Astrocyte (in vitro differentiated cells and primary cell): ENCODE results near the gene SPAG9. TPM values are rescaled to one million over a fixed set of nuclear protein-coding genes. Genes with fewer than 3 reads are reported as not detected.
A peak's percentile ranks its signal among the peaks of the same experiment; 100 is the strongest.

Experiments
- DNase-seq: peaks from one replicate; pipeline ENCODE4 v3.0.0-alpha.2; 2010; ENCODE audit warnings: low read depth
- FAIRE-seq: peaks from 2 replicates; lab custom pipeline; 2011; peaks lifted over from hg19 to GRCh38; lab: Jason Lieb, UNC
- H2AFZ ChIP-seq: 2 replicates; pipeline ENCODE4 v1.6.0; 2012; ENCODE audit warnings: low read depth, low read length, inconsistent platforms
- H3K27ac ChIP-seq: 2 replicates; pipeline ENCODE4 v1.5.1; 2011; ENCODE audit warnings: low read depth, low read length, inconsistent platforms
- H3K27me3 ChIP-seq: 2 replicates; pipeline ENCODE4 v1.6.0; 2011; ENCODE audit warnings: low read length, inconsistent platforms; ENCODE audit not compliant: insufficient read depth
- H3K36me3 ChIP-seq: 2 replicates; pipeline ENCODE4 v1.5.1; 2011; ENCODE audit warnings: low read length, inconsistent platforms; ENCODE audit not compliant: insufficient read depth
- H3K4me1 ChIP-seq: 2 replicates; pipeline ENCODE4 v1.5.1; 2011; ENCODE audit warnings: low read length, inconsistent platforms; ENCODE audit not compliant: insufficient read depth
- H3K4me2 ChIP-seq: 2 replicates; pipeline ENCODE4 v1.6.0; 2012; ENCODE audit warnings: low read length, inconsistent platforms
- H3K4me3 ChIP-seq: 2 replicates; pipeline ENCODE4 v1.5.1; 2011; ENCODE audit warnings: low read depth, mild to moderate bottlenecking, low read length, inconsistent platforms; ENCODE audit not compliant: insufficient read depth
- H3K79me2 ChIP-seq: 2 replicates; pipeline ENCODE4 v1.6.0; 2012; ENCODE audit warnings: mild to moderate bottlenecking, low read length, inconsistent platforms; ENCODE audit not compliant: insufficient read depth
- H3K9ac ChIP-seq: 2 replicates; pipeline ENCODE4 v1.6.0; 2012; ENCODE audit warnings: mild to moderate bottlenecking, low read length, inconsistent platforms
- H3K9me3 ChIP-seq: 2 replicates; pipeline ENCODE4 v1.5.1; 2012; ENCODE audit warnings: low read depth, mild to moderate bottlenecking, low read length, inconsistent platforms; ENCODE audit not compliant: insufficient read depth
- H4K20me1 ChIP-seq: 2 replicates; pipeline ENCODE4 v1.6.0; 2012; ENCODE audit warnings: low read length, inconsistent platforms; ENCODE audit not compliant: insufficient read depth
- H3K27ac Mint-ChIP-seq: one replicate; pipeline ENCODE4 v1.8.0; 2021; ENCODE audit warnings: mild to moderate bottlenecking, mixed read lengths; ENCODE audit not compliant: unreplicated experiment
- H3K27me3 Mint-ChIP-seq: one replicate; pipeline ENCODE4 v1.8.0; 2021; ENCODE audit warnings: low read depth, mixed read lengths; ENCODE audit not compliant: unreplicated experiment
- H3K36me3 Mint-ChIP-seq: one replicate; pipeline ENCODE4 v1.8.0; 2021; ENCODE audit warnings: low read depth, mixed read lengths; ENCODE audit not compliant: unreplicated experiment
- H3K4me1 Mint-ChIP-seq: one replicate; pipeline ENCODE4 v1.8.0; 2021; ENCODE audit warnings: low read depth, mixed read lengths; ENCODE audit not compliant: unreplicated experiment
- H3K4me3 Mint-ChIP-seq: one replicate; pipeline ENCODE4 v1.8.0; 2021; ENCODE audit warnings: mild to moderate bottlenecking, moderate library complexity, mixed read lengths; ENCODE audit not compliant: unreplicated experiment
- H3K9me3 Mint-ChIP-seq: one replicate; pipeline ENCODE4 v1.8.0; 2021; ENCODE audit warnings: mild to moderate bottlenecking, mixed read lengths; ENCODE audit not compliant: unreplicated experiment
- CTCF ChIP-seq: IDR thresholded peaks from 2 replicates; pipeline ENCODE4 v1.5.1; 2011; ENCODE audit warnings: low read depth, mild to moderate bottlenecking, inconsistent platforms, low read length, moderate library complexity; ENCODE audit not compliant: insufficient read depth
- EZH2 ChIP-seq: IDR thresholded peaks from 2 replicates; pipeline ENCODE4 v1.6.1; 2012; ENCODE audit warnings: mild to moderate bottlenecking, low read length, inconsistent platforms; ENCODE audit not compliant: insufficient read depth
- total RNA-seq: library from RNA; stranded (reverse); gene quantifications from 2 replicates; pipeline ENCODE4 v1.2.1, GENCODE V29; 2021

Gene SPAG9
- total RNA-seq, 1 donor from 2014 or later, result 102 TPM

- H3K27ac Mint-ChIP-seq, result peak overlapping the region; percentile 77
- no peaks in the 10 kb centered on the region for H3K27me3 Mint-ChIP-seq
- Histone ChIP-seq H3K27ac (no peak overlapping the region), H3K36me3 (peaks cover 5% of the 10 kb centered on the region), H3K79me2 (peaks cover 57% of the 10 kb centered on the region), H4K20me1 (peaks cover 24% of the 10 kb centered on the region), H3K4me1 (no peaks in the 10 kb centered on the region), H3K27me3 (no peaks in the 10 kb centered on the region), H2AFZ (no peak overlapping the region), H3K9ac (no peak overlapping the region), H3K9me3 (no peaks in the 10 kb centered on the region), H3K4me3 (no peak overlapping the region), H3K4me2 (no peak overlapping the region)
- TF ChIP-seq CTCF (no peak), EZH2 (no peak)
- no peaks in the 10 kb centered on the region for H3K9me3 Mint-ChIP-seq
- peaks cover 4% of the 10 kb centered on the region for H3K4me1 Mint-ChIP-seq
- no peak for DNase-seq
- FAIRE-seq, result no peak
- H3K4me3 Mint-ChIP-seq, result no peak overlapping the region
- peaks cover 8% of the 10 kb centered on the region for H3K36me3 Mint-ChIP-seq
Measured at GRCh38 chr17:51078009-51078592, 42.6 kb downstream of the SPAG9 start.

- Histone ChIP-seq H3K36me3 (peaks cover 5% of the 10 kb centered on the region), H3K27me3 (no peaks in the 10 kb centered on the region), H3K27ac (no peak overlapping the region), H3K9me3 (no peaks in the 10 kb centered on the region), H3K9ac (no peak overlapping the region), H2AFZ (no peak overlapping the region), H3K4me3 (no peak overlapping the region), H4K20me1 (peaks cover 22% of the 10 kb centered on the region), H3K4me1 (no peaks in the 10 kb centered on the region), H3K79me2 (peaks cover 54% of the 10 kb centered on the region), H3K4me2 (no peak overlapping the region)
- TF ChIP-seq EZH2, result no peak
- no peak for TF ChIP-seq CTCF
- H3K4me1 Mint-ChIP-seq, result peaks cover 4% of the 10 kb centered on the region
- H3K27ac Mint-ChIP-seq, result no peak overlapping the region
- H3K9me3 Mint-ChIP-seq, result no peaks in the 10 kb centered on the region
- no peaks in the 10 kb centered on the region for H3K27me3 Mint-ChIP-seq
- no peak for FAIRE-seq
- peaks cover 8% of the 10 kb centered on the region for H3K36me3 Mint-ChIP-seq
- no peak overlapping the region for H3K4me3 Mint-ChIP-seq
- no peak for DNase-seq
Measured at GRCh38 chr17:51076821-51077220, 43.8 kb downstream of the SPAG9 start.

- Mint-ChIP-seq H3K36me3 (peaks cover 2% of the 10 kb centered on the region), H3K27ac (no peak overlapping the region), H3K27me3 (no peaks in the 10 kb centered on the region), H3K4me1 (peaks cover 6% of the 10 kb centered on the region), H3K4me3 (no peak overlapping the region), H3K9me3 (no peaks in the 10 kb centered on the region)
- no peak overlapping the region for H3K4me2 ChIP-seq
- no peak overlapping the region for H2AFZ ChIP-seq
- H3K4me3 ChIP-seq, result no peak overlapping the region
- no peak overlapping the region for H3K9ac ChIP-seq
- no peak overlapping the region for H3K27ac ChIP-seq
- DNase-seq (no peak), FAIRE-seq (no peak)
- H3K27me3 ChIP-seq, result no peaks in the 10 kb centered on the region
- H3K9me3 ChIP-seq, result no peaks in the 10 kb centered on the region
- peaks cover 4% of the 10 kb centered on the region for H3K36me3 ChIP-seq
- no peaks in the 10 kb centered on the region for H3K4me1 ChIP-seq
- H3K79me2 ChIP-seq, result peaks cover 77% of the 10 kb centered on the region
- no peak for TF ChIP-seq EZH2
- no peak for TF ChIP-seq CTCF
- peaks cover 35% of the 10 kb centered on the region for H4K20me1 ChIP-seq
Measured at GRCh38 chr17:51071556-51071955, 49.1 kb downstream of the SPAG9 start.
